ENCODE results near the gene ATP6V0A1. TPM values are rescaled to one million over a fixed set of nuclear protein-coding genes. Genes with fewer than 3 reads are reported as not detected.
A peak's percentile ranks its signal among the peaks of the same experiment; 100 is the strongest.

Gene ATP6V0A1
- total RNA-seq, 1 donor from 2014 or later: 61.3 TPM

- H3K27me3 Mint-ChIP-seq (ENCODE audit: low read depth): no peaks in the 10 kb centered on the region
- H3K36me3 Mint-ChIP-seq (ENCODE audit: low read depth): no peaks in the 10 kb centered on the region
- H3K4me1 Mint-ChIP-seq (ENCODE audit: low read depth): peaks cover 85% of the 10 kb centered on the region
- DNase-seq (ENCODE audit: low spot score): peak; percentile 81
- H3K4me3 Mint-ChIP-seq (ENCODE audit: unreplicated experiment): peak overlapping the region; percentile 12
- H3K27ac Mint-ChIP-seq (ENCODE audit: unreplicated experiment): peak overlapping the region; percentile 87
- TF ChIP-seq, protein P1, sequence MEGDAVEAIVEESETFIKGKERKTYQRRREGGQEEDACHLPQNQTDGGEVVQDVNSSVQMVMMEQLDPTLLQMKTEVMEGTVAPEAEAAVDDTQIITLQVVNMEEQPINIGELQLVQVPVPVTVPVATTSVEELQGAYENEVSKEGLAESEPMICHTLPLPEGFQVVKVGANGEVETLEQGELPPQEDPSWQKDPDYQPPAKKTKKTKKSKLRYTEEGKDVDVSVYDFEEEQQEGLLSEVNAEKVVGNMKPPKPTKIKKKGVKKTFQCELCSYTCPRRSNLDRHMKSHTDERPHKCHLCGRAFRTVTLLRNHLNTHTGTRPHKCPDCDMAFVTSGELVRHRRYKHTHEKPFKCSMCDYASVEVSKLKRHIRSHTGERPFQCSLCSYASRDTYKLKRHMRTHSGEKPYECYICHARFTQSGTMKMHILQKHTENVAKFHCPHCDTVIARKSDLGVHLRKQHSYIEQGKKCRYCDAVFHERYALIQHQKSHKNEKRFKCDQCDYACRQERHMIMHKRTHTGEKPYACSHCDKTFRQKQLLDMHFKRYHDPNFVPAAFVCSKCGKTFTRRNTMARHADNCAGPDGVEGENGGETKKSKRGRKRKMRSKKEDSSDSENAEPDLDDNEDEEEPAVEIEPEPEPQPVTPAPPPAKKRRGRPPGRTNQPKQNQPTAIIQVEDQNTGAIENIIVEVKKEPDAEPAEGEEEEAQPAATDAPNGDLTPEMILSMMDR (IDR thresholded peaks at IDR 0.05): no peak
- no peaks in the 10 kb centered on the region for H3K9me3 Mint-ChIP-seq (ENCODE audit: low read depth)
Observed at GRCh38 chr17:42522798-42523278, 64.2 kb downstream of the ATP6V0A1 start.

GRCh38 chr17:42525221-42525620 is 66.5 kb downstream of the ATP6V0A1 start:
- H3K4me3 Mint-ChIP-seq (ENCODE audit: unreplicated experiment): no peak overlapping the region
- DNase-seq (ENCODE audit: low spot score): peak; percentile 9
- H3K27ac Mint-ChIP-seq (ENCODE audit: unreplicated experiment): peak overlapping the region; percentile 85
- peaks cover 64% of the 10 kb centered on the region for H3K4me1 Mint-ChIP-seq (ENCODE audit: low read depth)
- no peaks in the 10 kb centered on the region for H3K9me3 Mint-ChIP-seq (ENCODE audit: low read depth)
- TF ChIP-seq, protein P1 (IDR thresholded peaks at IDR 0.05): no peak
- no peaks in the 10 kb centered on the region for H3K36me3 Mint-ChIP-seq (ENCODE audit: low read depth)
- no peaks in the 10 kb centered on the region for H3K27me3 Mint-ChIP-seq (ENCODE audit: low read depth)

DNA sequence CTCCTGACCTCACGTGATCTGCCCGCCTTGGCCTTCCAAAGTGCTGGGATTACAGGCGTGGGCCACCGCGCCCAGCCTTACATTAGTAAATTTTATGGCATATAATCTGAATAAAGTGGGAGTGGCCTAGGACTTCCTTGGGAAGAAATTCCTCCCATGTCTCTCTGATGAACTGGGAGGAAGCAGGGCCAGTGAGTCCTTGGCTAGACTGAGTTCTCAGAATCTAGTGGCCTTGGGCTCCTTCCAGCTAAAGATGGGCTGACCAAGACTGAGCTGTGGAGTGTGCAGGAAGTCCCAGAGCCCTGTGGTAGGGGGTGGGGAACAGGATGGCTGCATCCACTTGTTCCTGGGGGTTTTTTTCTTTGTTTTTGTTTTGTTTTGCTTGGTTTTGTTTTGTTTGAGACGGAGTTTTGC is 67.4 kb downstream of the ATP6V0A1 start:
- peak; percentile 8 for DNase-seq (ENCODE audit: low spot score)
- peaks cover 58% of the 10 kb centered on the region for H3K4me1 Mint-ChIP-seq (ENCODE audit: low read depth)
- H3K27me3 Mint-ChIP-seq (ENCODE audit: low read depth): no peaks in the 10 kb centered on the region
- no peaks in the 10 kb centered on the region for H3K36me3 Mint-ChIP-seq (ENCODE audit: low read depth)
- TF ChIP-seq, protein P1 (IDR thresholded peaks at IDR 0.05): no peak
- H3K9me3 Mint-ChIP-seq (ENCODE audit: low read depth): no peaks in the 10 kb centered on the region
- no peak overlapping the region for H3K4me3 Mint-ChIP-seq (ENCODE audit: unreplicated experiment)
- peak overlapping the region; percentile 63 for H3K27ac Mint-ChIP-seq (ENCODE audit: unreplicated experiment)

DNA sequence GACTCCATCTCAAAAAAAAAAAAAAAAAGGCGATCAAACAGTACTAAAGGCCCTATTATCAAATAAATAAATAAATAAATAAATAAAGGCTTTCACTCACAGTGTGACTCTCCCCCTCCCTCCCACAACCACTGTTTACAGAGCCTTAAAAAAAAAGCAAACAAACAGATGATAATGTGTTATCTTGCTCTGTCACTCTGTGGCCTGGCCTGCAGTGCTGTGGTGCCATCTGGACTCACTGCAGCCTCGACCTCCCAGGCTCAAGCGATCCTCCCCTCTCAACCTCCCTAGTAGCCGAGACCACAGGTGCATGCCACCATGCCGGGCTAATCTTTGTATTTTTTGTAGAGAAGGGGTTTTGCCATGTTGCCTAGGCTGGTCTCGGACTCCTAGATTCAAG is 69.3 kb downstream of the ATP6V0A1 start:
- H3K9me3 Mint-ChIP-seq (ENCODE audit: low read depth): no peaks in the 10 kb centered on the region
- H3K36me3 Mint-ChIP-seq (ENCODE audit: low read depth): no peaks in the 10 kb centered on the region
- H3K4me1 Mint-ChIP-seq (ENCODE audit: low read depth): peaks cover 46% of the 10 kb centered on the region
- TF ChIP-seq, protein P1 (IDR thresholded peaks at IDR 0.05): no peak
- no peak overlapping the region for H3K27ac Mint-ChIP-seq (ENCODE audit: unreplicated experiment)
- no peaks in the 10 kb centered on the region for H3K27me3 Mint-ChIP-seq (ENCODE audit: low read depth)
- peak; percentile 24 for DNase-seq (ENCODE audit: low spot score)
- H3K4me3 Mint-ChIP-seq (ENCODE audit: unreplicated experiment): no peak overlapping the region

- Mint-ChIP-seq H3K9me3 (ENCODE audit: low read depth) (no peaks in the 10 kb centered on the region), H3K27ac (ENCODE audit: unreplicated experiment) (no peak overlapping the region), H3K4me1 (ENCODE audit: low read depth) (peaks cover 40% of the 10 kb centered on the region), H3K4me3 (ENCODE audit: unreplicated experiment) (no peak overlapping the region), H3K27me3 (ENCODE audit: low read depth) (no peaks in the 10 kb centered on the region), H3K36me3 (ENCODE audit: low read depth) (no peaks in the 10 kb centered on the region)
- no peak for DNase-seq (ENCODE audit: low spot score)
- TF ChIP-seq, protein P1 (IDR thresholded peaks at IDR 0.05): no peak
Observed at GRCh38 chr17:42529061-42529460, 70.4 kb downstream of the ATP6V0A1 start.
